Measurements from ENCODE around the gene SHROOM1. TPM values are rescaled to one million over a fixed set of nuclear protein-coding genes. Genes with fewer than 3 reads are reported as not detected.
A peak's percentile ranks its signal among the peaks of the same experiment; 100 is the strongest.

The SHROOM1 gene
- total and polyA plus RNA-seq, 2 experiments from 2014 or later = 2.5 to 5.4 TPM

GRCh38 chr5:132821350-132821749 lies 9.1 kb downstream of the SHROOM1 start (continued):
- TF ChIP-seq ETS1 (IDR thresholded peaks at IDR 0.05) (no peak), STAT1 (IDR thresholded peaks at IDR 0.05; ENCODE audit: unreplicated experiment) (no peak), REST (IDR thresholded peaks at IDR 0.05; ENCODE audit: unreplicated experiment) (no peak), CTCF (conservative IDR thresholded peaks at IDR 0.05; ENCODE audit: low read depth in 2 of 2) (no peak)

- H3K36me3 ChIP-seq (ENCODE audit: insufficient read depth) = no peaks in the 10 kb centered on the region
- peaks cover 3% of the 10 kb centered on the region; the same call in 2 of the 3 replicates for H3K36me3 Mint-ChIP-seq (ENCODE audit: low read depth)
- no peak overlapping the region for H3K27ac ChIP-seq (ENCODE audit: low read depth)
- H3K9me3 Mint-ChIP-seq = 0 out of 3 replicates have a peak, but pooled peaks cover under 1% of the 10 kb centered on the region
- H3K4me3 Mint-ChIP-seq = no peak overlapping the region
- TF ChIP-seq CREB1 (CRISPR knock-in tag; IDR thresholded peaks at IDR 0.05; ENCODE audit: low read depth) (no peak), ZNF114 (CRISPR knock-in tag; IDR thresholded peaks at IDR 0.05) (no peak), CTCF (conservative IDR thresholded peaks at IDR 0.05; ENCODE audit: low read depth in 2 of 2) (peak; percentile 94 to 96), EZH2 (IDR thresholded peaks at IDR 0.05; ENCODE audit: low read depth, unreplicated experiment) (peak; percentile 18)
- peak overlapping the region; percentile 80; the same call in 1 of the 2 replicates for H2AFZ ChIP-seq
- H3K9me2 ChIP-seq (ENCODE audit: insufficient read depth) = no peaks in the 10 kb centered on the region
- H3K27me3 ChIP-seq (ENCODE audit: insufficient read depth) = peaks cover 70% of the 10 kb centered on the region
- no peaks in the 10 kb centered on the region for H3K79me2 ChIP-seq (replicated peaks; ENCODE audit: insufficient read depth)
- H3K27ac Mint-ChIP-seq = no peak overlapping the region
- ATAC-seq = peak; percentile 46
- H3F3A ChIP-seq (replicated peaks; ENCODE audit: low read depth) = peaks cover 20% of the 10 kb centered on the region
- peaks cover 29% of the 10 kb centered on the region for H3K27me3 Mint-ChIP-seq (ENCODE audit: insufficient read depth, low read depth, poor library complexity)
- 0 out of 2 replicates have a peak overlapping the region, but pooled peaks have one; percentile 48 for H3K4me2 ChIP-seq
- peaks cover 5% of the 10 kb centered on the region for H4K20me1 ChIP-seq (replicated peaks; ENCODE audit: insufficient read depth)
- peak; percentile 97 for DNase-seq (ENCODE audit: low spot score)
- H3K4me1 ChIP-seq (ENCODE audit: insufficient read depth) = peaks cover 13% of the 10 kb centered on the region
- peaks cover 11% of the 10 kb centered on the region for H3K4me1 Mint-ChIP-seq
- no peak overlapping the region; the same call in 1 of the 2 replicates for H3K4me3 ChIP-seq
Observed at GRCh38 chr5:132820162-132820754, 10.2 kb downstream of the SHROOM1 start.
